HEK293 (cell line): ENCODE measurements around the gene CA6.

Source experiments
- CTCF ChIA-PET: fragments of 350-600 bp; formaldehyde crosslinking; extraction: SDS; loops from one replicate; lab custom pipeline; 2021; ENCODE audit warnings: antibody characterized with exemption; lab: Yijun Ruan, JAX
- POLR2A ChIA-PET: fragments of 300-600 bp; formaldehyde crosslinking; extraction: SDS; loops from one replicate; lab custom pipeline; 2020; ENCODE audit warnings: antibody characterized with exemption, inconsistent platforms; lab: Yijun Ruan, JAX
- H3K27ac ChIP-seq: fragments of 200-500 bp; sonication (Bioruptor generic); 2 replicates; pipeline ENCODE4 v1.5.1; 2014; ENCODE audit warnings: low read depth, low read length, control low read depth, inconsistent platforms; ENCODE audit errors: extremely low read depth
- H3K36me3 ChIP-seq, 2 experiments: fragments of 200-500 bp in 1 of 2; sonication (Bioruptor generic) in 1 of 2; 1 replicate in 1 of 2; 2 replicates in 1 of 2; pipeline ENCODE4 v1.5.1; 2014 to 2017; ENCODE audit warnings: inconsistent platforms in 2 of 2, low read length in 2 of 2; ENCODE audit not compliant: control insufficient read depth in 2 of 2, insufficient read depth in 1 of 2
- H3K4me1 ChIP-seq: fragments of 200-500 bp; sonication (Bioruptor generic); 2 replicates; pipeline ENCODE4 v1.5.1; 2014; ENCODE audit warnings: mild to moderate bottlenecking, low read length, inconsistent platforms; ENCODE audit not compliant: control insufficient read depth, insufficient read depth
- H3K4me3 ChIP-seq: 2 replicates; pipeline ENCODE4 v1.5.1; 2011; ENCODE audit warnings: low read depth, mild to moderate bottlenecking, control low read depth, low read length, moderate library complexity
- H3K9me3 ChIP-seq: fragments of 200-500 bp; sonication (Bioruptor generic); 2 replicates; pipeline ENCODE4 v1.5.1; 2014; ENCODE audit warnings: low read depth, low read length, inconsistent platforms; ENCODE audit not compliant: control insufficient read depth, insufficient read depth
- KLF10 ChIP-seq: fragments of 450-650 bp; IDR thresholded peaks from 2 replicates; pipeline ENCODE4 v1.5.1; 2018; ENCODE audit warnings: missing biosample characterization, mild to moderate bottlenecking, missing genetic modification characterization
- YY1 ChIP-seq: fragments of 450-650 bp; formaldehyde crosslinking; IDR thresholded peaks from 2 replicates; pipeline ENCODE4 v1.5.1; 2018; ENCODE audit warnings: missing biosample characterization, missing genetic modification characterization
- ZBTB1 ChIP-seq: fragments of 450-650 bp; formaldehyde crosslinking; IDR thresholded peaks from 2 replicates; pipeline ENCODE4 v1.5.1; 2016; ENCODE audit warnings: missing biosample characterization, missing genetic modification characterization
- ZBTB48 ChIP-seq: fragments of 450-650 bp; formaldehyde crosslinking; IDR thresholded peaks from 2 replicates; pipeline ENCODE4 v1.5.1; 2016; ENCODE audit warnings: missing biosample characterization, missing genetic modification characterization
- ZNF155 ChIP-seq: fragments of 450-650 bp; formaldehyde crosslinking; IDR thresholded peaks from 2 replicates; pipeline ENCODE4 v1.5.1; 2016; ENCODE audit warnings: missing biosample characterization, missing genetic modification characterization
- ZNF184 ChIP-seq: fragments of 450-650 bp; IDR thresholded peaks from 2 replicates; pipeline ENCODE4 v1.5.1; 2018; ENCODE audit warnings: missing biosample characterization, mild to moderate bottlenecking, missing genetic modification characterization
- ZNF423 ChIP-seq: fragments of 450-650 bp; formaldehyde crosslinking; IDR thresholded peaks from 2 replicates; pipeline ENCODE4 v1.5.1; 2016; ENCODE audit warnings: missing biosample characterization, missing genetic modification characterization
- ZSCAN23 ChIP-seq: fragments of 450-650 bp; formaldehyde crosslinking; IDR thresholded peaks from 2 replicates; pipeline ENCODE4 v1.5.1; 2016; ENCODE audit warnings: missing biosample characterization, missing genetic modification characterization
- TF ChIP-seq, protein P1 (sequence below): fragments of 450-650 bp; formaldehyde crosslinking; IDR thresholded peaks from 2 replicates; pipeline ENCODE4 v1.5.1; 2016; ENCODE audit warnings: missing biosample characterization, missing genetic modification characterization, borderline replicate concordance
- TF ChIP-seq, protein P2 (sequence below): fragments of 450-650 bp; formaldehyde crosslinking; IDR thresholded peaks from 2 replicates; pipeline ENCODE4 v1.5.1; 2016; ENCODE audit warnings: missing biosample characterization, missing genetic modification characterization
- TF ChIP-seq, protein P3 (sequence below): fragments of 450-650 bp; formaldehyde crosslinking; IDR thresholded peaks from 2 replicates; pipeline ENCODE4 v1.5.1; 2017; ENCODE audit warnings: missing biosample characterization, missing genetic modification characterization
- TF ChIP-seq, protein P4 (sequence below): fragments of 450-650 bp; formaldehyde crosslinking; IDR thresholded peaks from 2 replicates; pipeline ENCODE4 v1.5.1; 2016; ENCODE audit warnings: missing biosample characterization, missing genetic modification characterization

Gene CA6

DNA sequence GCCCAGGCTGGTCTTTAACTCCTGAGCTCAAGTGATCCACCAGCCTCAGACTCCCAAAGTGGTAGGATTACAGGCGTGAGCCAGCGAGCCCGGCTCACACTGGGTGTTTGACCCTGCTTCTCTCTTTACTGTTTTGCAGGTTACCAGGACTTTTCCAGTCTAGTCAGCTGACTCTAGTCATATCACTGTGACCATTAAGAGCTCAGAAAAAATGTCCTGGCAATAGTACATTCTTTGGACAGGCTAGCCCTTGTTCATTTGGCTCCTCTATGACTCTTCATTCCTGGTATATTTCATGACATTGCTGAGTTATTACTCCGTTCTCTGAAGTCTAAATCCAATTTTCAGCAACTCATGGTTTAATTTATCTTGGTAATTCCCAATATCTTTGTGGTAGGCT is 8.0 kb upstream of the CA6 start (continued):
- TF ChIP-seq, protein P1, sequence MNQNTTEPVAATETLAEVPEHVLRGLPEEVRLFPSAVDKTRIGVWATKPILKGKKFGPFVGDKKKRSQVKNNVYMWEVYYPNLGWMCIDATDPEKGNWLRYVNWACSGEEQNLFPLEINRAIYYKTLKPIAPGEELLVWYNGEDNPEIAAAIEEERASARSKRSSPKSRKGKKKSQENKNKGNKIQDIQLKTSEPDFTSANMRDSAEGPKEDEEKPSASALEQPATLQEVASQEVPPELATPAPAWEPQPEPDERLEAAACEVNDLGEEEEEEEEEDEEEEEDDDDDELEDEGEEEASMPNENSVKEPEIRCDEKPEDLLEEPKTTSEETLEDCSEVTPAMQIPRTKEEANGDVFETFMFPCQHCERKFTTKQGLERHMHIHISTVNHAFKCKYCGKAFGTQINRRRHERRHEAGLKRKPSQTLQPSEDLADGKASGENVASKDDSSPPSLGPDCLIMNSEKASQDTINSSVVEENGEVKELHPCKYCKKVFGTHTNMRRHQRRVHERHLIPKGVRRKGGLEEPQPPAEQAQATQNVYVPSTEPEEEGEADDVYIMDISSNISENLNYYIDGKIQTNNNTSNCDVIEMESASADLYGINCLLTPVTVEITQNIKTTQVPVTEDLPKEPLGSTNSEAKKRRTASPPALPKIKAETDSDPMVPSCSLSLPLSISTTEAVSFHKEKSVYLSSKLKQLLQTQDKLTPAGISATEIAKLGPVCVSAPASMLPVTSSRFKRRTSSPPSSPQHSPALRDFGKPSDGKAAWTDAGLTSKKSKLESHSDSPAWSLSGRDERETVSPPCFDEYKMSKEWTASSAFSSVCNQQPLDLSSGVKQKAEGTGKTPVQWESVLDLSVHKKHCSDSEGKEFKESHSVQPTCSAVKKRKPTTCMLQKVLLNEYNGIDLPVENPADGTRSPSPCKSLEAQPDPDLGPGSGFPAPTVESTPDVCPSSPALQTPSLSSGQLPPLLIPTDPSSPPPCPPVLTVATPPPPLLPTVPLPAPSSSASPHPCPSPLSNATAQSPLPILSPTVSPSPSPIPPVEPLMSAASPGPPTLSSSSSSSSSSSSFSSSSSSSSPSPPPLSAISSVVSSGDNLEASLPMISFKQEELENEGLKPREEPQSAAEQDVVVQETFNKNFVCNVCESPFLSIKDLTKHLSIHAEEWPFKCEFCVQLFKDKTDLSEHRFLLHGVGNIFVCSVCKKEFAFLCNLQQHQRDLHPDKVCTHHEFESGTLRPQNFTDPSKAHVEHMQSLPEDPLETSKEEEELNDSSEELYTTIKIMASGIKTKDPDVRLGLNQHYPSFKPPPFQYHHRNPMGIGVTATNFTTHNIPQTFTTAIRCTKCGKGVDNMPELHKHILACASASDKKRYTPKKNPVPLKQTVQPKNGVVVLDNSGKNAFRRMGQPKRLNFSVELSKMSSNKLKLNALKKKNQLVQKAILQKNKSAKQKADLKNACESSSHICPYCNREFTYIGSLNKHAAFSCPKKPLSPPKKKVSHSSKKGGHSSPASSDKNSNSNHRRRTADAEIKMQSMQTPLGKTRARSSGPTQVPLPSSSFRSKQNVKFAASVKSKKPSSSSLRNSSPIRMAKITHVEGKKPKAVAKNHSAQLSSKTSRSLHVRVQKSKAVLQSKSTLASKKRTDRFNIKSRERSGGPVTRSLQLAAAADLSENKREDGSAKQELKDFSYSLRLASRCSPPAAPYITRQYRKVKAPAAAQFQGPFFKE (tag by site-specific recombination) = no peak
- TF ChIP-seq ZBTB48 (tag by site-specific recombination) = no peak
- TF ChIP-seq ZNF155 (tag by site-specific recombination) = no peak
- TF ChIP-seq, all 188 proteins: peak for 0

DNA sequence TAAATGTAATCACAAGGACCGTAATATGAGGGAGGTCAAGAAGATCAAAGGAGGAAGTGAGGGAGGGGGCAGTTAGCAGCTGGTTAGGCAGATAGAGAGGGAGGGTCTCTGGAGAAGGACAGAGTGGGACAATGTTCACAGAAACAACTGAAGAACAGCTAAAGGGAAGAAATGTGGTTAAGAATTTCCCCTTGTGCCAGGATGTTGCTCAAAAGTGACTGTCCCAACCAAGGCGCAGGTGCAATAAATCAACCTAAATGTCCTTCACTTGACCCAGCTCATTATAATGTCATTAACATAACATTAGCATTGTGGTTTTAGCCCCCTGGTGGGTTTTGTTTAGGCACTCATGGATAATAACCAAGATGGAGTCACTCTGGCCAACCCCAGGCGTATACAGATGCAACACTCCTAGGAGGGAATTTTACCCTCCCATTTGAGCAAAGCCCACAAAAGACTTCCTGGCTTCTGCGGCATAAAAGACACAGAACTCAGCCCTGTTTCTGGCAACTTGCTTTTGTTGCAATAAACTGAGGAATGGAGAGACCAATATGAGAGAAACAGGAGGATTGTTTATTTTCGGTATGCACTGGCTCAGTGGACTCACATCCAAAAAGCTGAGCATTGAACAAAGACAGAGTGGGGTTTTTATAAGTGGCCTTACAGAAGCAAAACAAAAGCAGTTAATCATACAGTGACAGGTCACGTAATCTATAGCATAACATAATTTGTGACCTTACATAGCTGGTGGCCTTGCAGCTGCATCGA is 7.3 kb upstream of the CA6 start:
- Histone ChIP-seq H3K36me3 (no peaks in the 10 kb centered on the region), H3K4me1 (no peaks in the 10 kb centered on the region), H3K27ac (no peak overlapping the region), H3K4me3 (no peak overlapping the region), H3K9me3 (no peaks in the 10 kb centered on the region)
- TF ChIP-seq, protein P2, sequence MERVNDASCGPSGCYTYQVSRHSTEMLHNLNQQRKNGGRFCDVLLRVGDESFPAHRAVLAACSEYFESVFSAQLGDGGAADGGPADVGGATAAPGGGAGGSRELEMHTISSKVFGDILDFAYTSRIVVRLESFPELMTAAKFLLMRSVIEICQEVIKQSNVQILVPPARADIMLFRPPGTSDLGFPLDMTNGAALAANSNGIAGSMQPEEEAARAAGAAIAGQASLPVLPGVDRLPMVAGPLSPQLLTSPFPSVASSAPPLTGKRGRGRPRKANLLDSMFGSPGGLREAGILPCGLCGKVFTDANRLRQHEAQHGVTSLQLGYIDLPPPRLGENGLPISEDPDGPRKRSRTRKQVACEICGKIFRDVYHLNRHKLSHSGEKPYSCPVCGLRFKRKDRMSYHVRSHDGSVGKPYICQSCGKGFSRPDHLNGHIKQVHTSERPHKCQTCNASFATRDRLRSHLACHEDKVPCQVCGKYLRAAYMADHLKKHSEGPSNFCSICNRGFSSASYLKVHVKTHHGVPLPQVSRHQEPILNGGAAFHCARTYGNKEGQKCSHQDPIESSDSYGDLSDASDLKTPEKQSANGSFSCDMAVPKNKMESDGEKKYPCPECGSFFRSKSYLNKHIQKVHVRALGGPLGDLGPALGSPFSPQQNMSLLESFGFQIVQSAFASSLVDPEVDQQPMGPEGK (tag by site-specific recombination) = no peak
- TF ChIP-seq ZNF423 (tag by site-specific recombination) = no peak
- no peak for TF ChIP-seq KLF10
- no peak for TF ChIP-seq ZSCAN23 (tag by site-specific recombination)
- no peak for TF ChIP-seq ZNF184 (tag by site-specific recombination)
- 0 out of 2 replicates have a peak, but pooled peaks have one; percentile 34 for TF ChIP-seq YY1 (tag by site-specific recombination)
- TF ChIP-seq, protein P3, sequence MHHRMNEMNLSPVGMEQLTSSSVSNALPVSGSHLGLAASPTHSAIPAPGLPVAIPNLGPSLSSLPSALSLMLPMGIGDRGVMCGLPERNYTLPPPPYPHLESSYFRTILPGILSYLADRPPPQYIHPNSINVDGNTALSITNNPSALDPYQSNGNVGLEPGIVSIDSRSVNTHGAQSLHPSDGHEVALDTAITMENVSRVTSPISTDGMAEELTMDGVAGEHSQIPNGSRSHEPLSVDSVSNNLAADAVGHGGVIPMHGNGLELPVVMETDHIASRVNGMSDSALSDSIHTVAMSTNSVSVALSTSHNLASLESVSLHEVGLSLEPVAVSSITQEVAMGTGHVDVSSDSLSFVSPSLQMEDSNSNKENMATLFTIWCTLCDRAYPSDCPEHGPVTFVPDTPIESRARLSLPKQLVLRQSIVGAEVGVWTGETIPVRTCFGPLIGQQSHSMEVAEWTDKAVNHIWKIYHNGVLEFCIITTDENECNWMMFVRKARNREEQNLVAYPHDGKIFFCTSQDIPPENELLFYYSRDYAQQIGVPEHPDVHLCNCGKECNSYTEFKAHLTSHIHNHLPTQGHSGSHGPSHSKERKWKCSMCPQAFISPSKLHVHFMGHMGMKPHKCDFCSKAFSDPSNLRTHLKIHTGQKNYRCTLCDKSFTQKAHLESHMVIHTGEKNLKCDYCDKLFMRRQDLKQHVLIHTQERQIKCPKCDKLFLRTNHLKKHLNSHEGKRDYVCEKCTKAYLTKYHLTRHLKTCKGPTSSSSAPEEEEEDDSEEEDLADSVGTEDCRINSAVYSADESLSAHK = no peak
- TF ChIP-seq ZBTB1 (tag by site-specific recombination) = no peak
- TF ChIP-seq, protein P4, sequence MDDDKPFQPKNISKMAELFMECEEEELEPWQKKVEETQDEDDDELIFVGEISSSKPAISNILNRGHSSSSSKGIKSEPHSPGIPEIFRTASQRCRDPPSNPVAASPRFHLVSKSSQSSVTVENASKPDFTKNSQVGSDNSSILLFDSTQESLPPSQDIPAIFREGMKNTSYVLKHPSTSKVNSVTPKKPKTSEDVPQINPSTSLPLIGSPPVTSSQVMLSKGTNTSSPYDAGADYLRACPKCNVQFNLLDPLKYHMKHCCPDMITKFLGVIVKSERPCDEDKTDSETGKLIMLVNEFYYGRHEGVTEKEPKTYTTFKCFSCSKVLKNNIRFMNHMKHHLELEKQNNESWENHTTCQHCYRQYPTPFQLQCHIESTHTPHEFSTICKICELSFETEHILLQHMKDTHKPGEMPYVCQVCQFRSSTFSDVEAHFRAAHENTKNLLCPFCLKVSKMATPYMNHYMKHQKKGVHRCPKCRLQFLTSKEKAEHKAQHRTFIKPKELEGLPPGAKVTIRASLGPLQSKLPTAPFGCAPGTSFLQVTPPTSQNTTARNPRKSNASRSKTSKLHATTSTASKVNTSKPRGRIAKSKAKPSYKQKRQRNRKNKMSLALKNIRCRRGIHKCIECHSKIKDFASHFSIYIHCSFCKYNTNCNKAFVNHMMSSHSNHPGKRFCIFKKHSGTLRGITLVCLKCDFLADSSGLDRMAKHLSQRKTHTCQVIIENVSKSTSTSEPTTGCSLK (tag by site-specific recombination) = no peak
- CTCF ChIA-PET = interaction anchor here (0.6 to 1.7 kb wide), 4 partner anchors 25 to 447 kb away, joined by 3 to 7 read pairs (median 4); no protein-coding TSS in a partner anchor
- POLR2A ChIA-PET = interaction anchor here (1.1 kb wide), 1 partner anchor 9 kb away, joined by 3 read pairs; no protein-coding TSS in a partner anchor
